ENCODE data around the gene RSPH1. TPM values are rescaled to one million over a fixed set of nuclear protein-coding genes. Genes with fewer than 3 reads are reported as not detected.
"Not testable (repeated sequence)": the region's sequence is repeated elsewhere in the genome, so short reads cannot be mapped to it uniquely, and the experiment has no call there.

RSPH1 gene
- total RNA-seq, 2 donors from 2014 or later, result 0.47 TPM; not detected in 1

- Mint-ChIP-seq H3K36me3 (ENCODE audit: low read depth) (peaks cover 3% of the 10 kb centered on the region), H3K27me3 (peaks cover 22% of the 10 kb centered on the region), H3K4me3 (no peak overlapping the region), H3K4me1 (peaks cover 16% of the 10 kb centered on the region), H3K27ac (peak overlapping the region; percentile 43)
- H3K9me3 ChIP-seq (ENCODE audit: control insufficient read depth, low read length, poor library complexity, severe bottlenecking), result no peaks in the 10 kb centered on the region
- ATAC-seq (no peak), DNase-seq (no peak)
Observed at GRCh38 chr21:42471206-42471605, 24.8 kb downstream of the RSPH1 start.

GRCh38 chr21:42469726-42470125 is 26.3 kb downstream of the RSPH1 start:
- Mint-ChIP-seq H3K4me1 (peaks cover 27% of the 10 kb centered on the region), H3K27me3 (peaks cover 21% of the 10 kb centered on the region)
- not testable (repeated sequence) for DNase-seq; H3K36me3 Mint-ChIP-seq (ENCODE audit: low read depth); H3K27ac Mint-ChIP-seq; H3K4me3 Mint-ChIP-seq; ATAC-seq; H3K9me3 ChIP-seq (ENCODE audit: control insufficient read depth, low read length, poor library complexity, severe bottlenecking)

DNA sequence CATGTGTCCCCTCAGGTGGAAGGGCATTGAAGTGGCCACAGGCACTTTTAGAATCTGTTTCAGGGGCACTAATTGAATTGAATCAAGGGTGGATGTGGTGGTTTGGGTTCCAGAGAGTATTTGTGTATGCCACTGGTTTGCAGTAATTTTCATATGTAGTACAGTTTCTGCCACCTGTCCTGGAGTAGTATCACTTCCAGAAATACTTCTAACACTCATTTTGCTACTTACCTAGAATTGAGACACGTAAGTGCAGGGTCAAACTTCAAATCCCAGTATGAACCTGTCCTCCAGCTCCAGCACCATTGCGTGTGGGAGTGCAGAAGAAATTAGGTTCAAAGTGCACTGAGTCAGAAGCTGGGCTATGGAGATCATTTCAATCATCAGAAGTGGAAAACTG is 26.8 kb downstream of the RSPH1 start:
- ATAC-seq (no peak), DNase-seq (no peak)
- no peak overlapping the region for H3K4me3 Mint-ChIP-seq
- no peak overlapping the region for H3K27ac Mint-ChIP-seq
- peaks cover under 1% of the 10 kb centered on the region for H3K36me3 Mint-ChIP-seq (ENCODE audit: low read depth)
- peaks cover 17% of the 10 kb centered on the region for H3K27me3 Mint-ChIP-seq
- peaks cover 24% of the 10 kb centered on the region for H3K4me1 Mint-ChIP-seq
- no peaks in the 10 kb centered on the region for H3K9me3 ChIP-seq (ENCODE audit: control insufficient read depth, low read length, poor library complexity, severe bottlenecking)

GRCh38 chr21:42468491-42469131 is 27.4 kb downstream of the RSPH1 start:
- no peak for DNase-seq
- no peak for ATAC-seq
- Mint-ChIP-seq H3K27ac (no peak overlapping the region), H3K4me3 (no peak overlapping the region), H3K36me3 (ENCODE audit: low read depth) (no peaks in the 10 kb centered on the region), H3K4me1 (peaks cover 29% of the 10 kb centered on the region), H3K27me3 (peaks cover 10% of the 10 kb centered on the region)
- H3K9me3 ChIP-seq (ENCODE audit: control insufficient read depth, low read length, poor library complexity, severe bottlenecking), result no peaks in the 10 kb centered on the region

DNA sequence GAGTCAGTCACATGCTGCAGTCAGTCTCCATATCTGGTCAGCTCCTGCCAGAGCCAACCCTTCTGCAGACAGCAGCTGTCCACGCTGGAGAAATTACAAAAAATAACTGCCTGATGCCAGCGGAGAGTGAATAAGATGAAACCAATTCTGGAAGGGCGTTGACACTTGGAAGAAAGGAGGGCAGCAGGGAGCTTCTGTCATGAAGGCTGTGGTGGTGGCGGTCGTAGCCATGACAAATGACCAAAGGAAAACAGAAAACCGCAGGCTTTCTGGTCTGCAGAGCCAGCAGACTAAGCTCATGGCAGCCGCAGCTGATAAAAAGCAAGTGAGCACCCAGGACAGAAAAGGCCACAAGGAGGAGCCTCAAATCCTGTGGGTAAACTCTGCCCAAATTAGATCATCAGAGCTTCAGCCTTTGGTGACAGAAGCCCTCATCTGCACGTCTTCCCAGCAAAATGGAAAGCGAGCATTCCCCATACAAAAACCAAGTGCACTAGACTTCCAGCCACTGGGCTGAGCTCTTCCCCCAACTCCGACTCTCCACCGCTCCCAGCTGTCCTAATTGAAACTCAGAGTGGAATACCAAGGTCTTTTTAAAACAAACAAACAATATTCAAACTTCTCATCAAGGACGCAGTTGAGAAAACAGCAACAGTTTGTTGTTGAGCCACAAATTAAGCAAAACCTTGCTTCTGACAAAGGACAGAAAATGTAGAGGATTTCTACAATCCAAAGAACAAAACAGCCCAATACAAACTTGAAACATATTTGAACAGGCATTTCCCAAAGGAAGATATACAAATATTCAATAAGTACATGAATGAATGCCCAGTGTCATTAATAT is 28.7 kb downstream of the RSPH1 start:
- no peaks in the 10 kb centered on the region for H3K9me3 ChIP-seq (ENCODE audit: control insufficient read depth, low read length, poor library complexity, severe bottlenecking)
- DNase-seq (no peak), ATAC-seq (no peak)
- Mint-ChIP-seq H3K4me3 (no peak overlapping the region), H3K36me3 (ENCODE audit: low read depth) (no peaks in the 10 kb centered on the region), H3K27ac (peak overlapping the region; percentile 37), H3K27me3 (peaks cover 10% of the 10 kb centered on the region), H3K4me1 (peaks cover 36% of the 10 kb centered on the region)

DNA sequence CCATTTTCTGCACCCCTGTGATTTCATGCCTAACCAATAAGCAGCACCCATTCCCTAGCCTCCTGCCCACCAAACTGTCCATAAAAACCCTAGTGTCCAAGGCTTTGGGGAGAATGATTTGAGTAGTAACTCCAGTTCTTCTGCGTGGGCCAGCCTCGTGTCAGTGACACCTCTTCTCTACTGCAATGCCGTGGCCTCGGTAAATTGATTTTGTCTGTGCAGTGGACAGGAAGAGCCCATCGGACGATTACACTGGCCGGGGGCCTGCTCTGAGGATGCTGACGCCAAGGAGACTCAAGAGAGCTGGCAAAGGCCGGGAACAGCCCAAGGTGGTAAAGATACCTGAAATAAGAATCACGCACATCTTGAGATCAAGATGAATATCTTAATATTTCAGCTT is 29.3 kb downstream of the RSPH1 start:
- Mint-ChIP-seq H3K27me3 (peaks cover 5% of the 10 kb centered on the region), H3K4me3 (no peak overlapping the region), H3K36me3 (ENCODE audit: low read depth) (no peaks in the 10 kb centered on the region), H3K27ac (no peak overlapping the region), H3K4me1 (peaks cover 38% of the 10 kb centered on the region)
- ATAC-seq, result no peak
- no peaks in the 10 kb centered on the region for H3K9me3 ChIP-seq (ENCODE audit: control insufficient read depth, low read length, poor library complexity, severe bottlenecking)
- no peak for DNase-seq

DNA sequence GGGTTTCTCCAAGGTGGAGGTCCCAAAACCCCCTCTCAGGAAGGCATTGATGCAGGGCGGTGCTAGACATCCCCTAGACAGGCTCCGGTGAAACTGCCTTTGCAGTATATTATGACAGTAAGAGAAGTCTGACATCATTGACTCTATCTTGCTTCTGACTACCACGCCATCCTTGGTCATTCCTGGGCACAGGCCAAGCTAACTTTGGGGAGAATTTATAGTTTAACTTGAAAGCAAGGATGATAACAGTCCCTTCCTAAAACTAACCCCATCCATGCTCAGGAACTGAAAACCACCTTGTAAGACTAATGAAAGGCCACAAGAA is 30.3 kb downstream of the RSPH1 start:
- Mint-ChIP-seq H3K36me3 (ENCODE audit: low read depth) (no peaks in the 10 kb centered on the region), H3K4me1 (peaks cover 45% of the 10 kb centered on the region), H3K27ac (peak overlapping the region; percentile 95), H3K4me3 (peak overlapping the region; percentile 74), H3K27me3 (no peaks in the 10 kb centered on the region)
- ATAC-seq, result no peak
- H3K9me3 ChIP-seq (ENCODE audit: control insufficient read depth, low read length, poor library complexity, severe bottlenecking), result no peaks in the 10 kb centered on the region
- DNase-seq, result no peak

DNA sequence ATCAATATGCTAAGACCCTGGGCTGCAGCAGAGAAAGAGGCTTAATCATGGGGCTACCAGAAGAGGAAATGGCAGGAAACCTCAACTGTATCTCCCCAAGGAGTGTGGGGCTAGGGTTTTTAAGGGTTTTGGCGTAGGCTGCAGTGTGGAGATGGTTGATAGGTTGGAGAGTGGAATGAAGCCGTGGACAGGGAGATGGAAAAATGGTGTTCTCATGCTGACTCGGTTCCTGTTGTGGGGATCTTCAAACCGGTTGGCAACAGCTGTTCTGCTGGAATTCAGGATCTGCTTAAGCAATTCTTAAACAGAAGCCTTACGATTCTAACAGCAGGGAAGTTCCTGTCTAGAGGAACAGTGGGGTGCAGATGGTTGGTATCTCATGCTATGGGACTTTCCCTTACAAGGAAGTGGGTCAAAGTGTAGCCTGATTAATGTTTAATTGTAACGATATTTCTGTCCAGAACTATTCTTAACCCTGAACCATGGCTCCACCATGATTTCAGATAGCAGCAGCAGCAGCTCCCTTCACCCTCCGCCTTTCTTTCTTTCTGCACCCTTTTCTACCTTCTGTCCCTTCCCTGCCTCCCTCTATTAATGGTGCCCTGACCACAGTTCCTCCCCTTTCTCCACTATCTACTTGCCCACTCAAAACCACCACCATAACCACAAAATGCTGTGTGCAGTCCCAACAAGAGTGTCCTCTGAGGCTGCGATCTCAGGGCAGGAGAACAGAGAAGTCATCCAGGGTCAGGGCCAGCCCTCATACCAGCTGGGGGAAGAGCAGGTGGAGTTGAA is 30.8 kb downstream of the RSPH1 start:
- DNase-seq (no peak), ATAC-seq (peak; percentile 29)
- no peaks in the 10 kb centered on the region for H3K9me3 ChIP-seq (ENCODE audit: control insufficient read depth, low read length, poor library complexity, severe bottlenecking)
- Mint-ChIP-seq H3K4me3 (peak overlapping the region; percentile 74), H3K27ac (peak overlapping the region; percentile 95), H3K4me1 (peaks cover 51% of the 10 kb centered on the region), H3K27me3 (no peaks in the 10 kb centered on the region), H3K36me3 (ENCODE audit: low read depth) (no peaks in the 10 kb centered on the region)

DNA sequence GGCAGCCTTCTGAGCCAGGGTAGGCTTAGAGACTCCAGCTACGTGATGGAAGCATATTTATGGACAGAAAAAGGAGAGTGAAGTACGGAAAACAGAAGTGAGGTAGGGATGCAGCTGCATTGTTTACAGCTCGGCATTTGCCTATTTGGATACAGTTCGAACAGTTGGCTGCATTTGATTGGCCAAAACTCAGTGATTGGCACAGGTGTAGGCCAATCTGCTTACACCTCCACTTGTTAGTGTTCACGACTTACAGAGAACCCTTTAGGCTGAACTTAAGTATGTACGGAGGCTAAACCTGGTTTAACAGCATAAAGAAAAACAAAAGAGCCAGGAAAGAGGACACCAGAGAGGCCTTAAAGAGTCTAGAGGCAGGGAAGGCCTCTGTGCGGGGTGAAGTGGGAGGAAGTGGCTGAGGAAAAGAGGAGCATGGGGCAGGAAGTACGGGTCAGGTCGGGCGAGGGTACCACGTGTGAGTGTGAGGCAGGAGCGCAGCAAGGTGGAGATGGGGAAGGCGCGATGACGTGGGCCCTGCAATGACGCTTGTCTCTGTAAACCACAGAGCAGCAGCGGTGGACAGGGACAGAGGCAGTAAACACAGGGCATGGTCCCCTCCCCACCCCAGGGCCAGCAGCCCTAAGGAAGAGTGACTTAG is 32.0 kb downstream of the RSPH1 start:
- H3K4me1 Mint-ChIP-seq, result peaks cover 53% of the 10 kb centered on the region

GRCh38 chr21:42461881-42462877 is 33.8 kb downstream of the RSPH1 start:
- ATAC-seq, result no peak
- H3K4me3 Mint-ChIP-seq, result no peak overlapping the region
- peak overlapping the region; percentile 95 for H3K27ac Mint-ChIP-seq
- H3K4me1 Mint-ChIP-seq, result peaks cover 50% of the 10 kb centered on the region
- H3K36me3 Mint-ChIP-seq (ENCODE audit: low read depth), result no peaks in the 10 kb centered on the region
- H3K9me3 ChIP-seq (ENCODE audit: control insufficient read depth, low read length, poor library complexity, severe bottlenecking), result no peaks in the 10 kb centered on the region
- no peaks in the 10 kb centered on the region for H3K27me3 Mint-ChIP-seq
- no peak for DNase-seq

More for the DNA sequence above, 32.0 kb downstream of the RSPH1 start:
- Mint-ChIP-seq H3K27me3 (no peaks in the 10 kb centered on the region), H3K36me3 (ENCODE audit: low read depth) (no peaks in the 10 kb centered on the region), H3K27ac (peak overlapping the region; percentile 95), H3K4me3 (peak overlapping the region; percentile 54)
- H3K9me3 ChIP-seq (ENCODE audit: control insufficient read depth, low read length, poor library complexity, severe bottlenecking), result no peaks in the 10 kb centered on the region
- ATAC-seq (peak; percentile 76), DNase-seq (peak; percentile 42 to 58 (median 54))

DNA sequence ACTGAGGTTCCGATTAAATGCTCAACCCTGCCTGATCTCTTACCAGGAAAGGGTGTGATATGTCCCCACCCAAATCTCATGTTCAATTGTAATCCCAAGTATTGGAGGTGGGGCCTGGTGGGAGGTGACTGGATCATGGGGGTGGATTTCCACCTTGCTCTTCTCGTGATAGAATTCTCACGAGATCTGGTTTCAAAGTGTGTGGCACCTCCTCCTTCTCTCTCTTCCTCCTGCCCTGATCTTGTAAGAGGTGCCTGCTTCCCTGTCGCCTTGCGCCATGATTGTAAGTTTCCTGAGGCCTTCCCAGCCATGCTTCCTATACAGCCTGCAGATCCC is 34.9 kb downstream of the RSPH1 start:
- ATAC-seq (no peak), DNase-seq (no peak)
- no peaks in the 10 kb centered on the region for H3K9me3 ChIP-seq (ENCODE audit: control insufficient read depth, low read length, poor library complexity, severe bottlenecking)
- no peaks in the 10 kb centered on the region for H3K27me3 Mint-ChIP-seq
- no peaks in the 10 kb centered on the region for H3K36me3 Mint-ChIP-seq (ENCODE audit: low read depth)
- H3K27ac Mint-ChIP-seq, result peak overlapping the region; percentile 95
- peaks cover 57% of the 10 kb centered on the region for H3K4me1 Mint-ChIP-seq
- H3K4me3 Mint-ChIP-seq, result peak overlapping the region; percentile 76
